ENCODE data around the gene DNAH14. TPM values are rescaled to one million over a fixed set of nuclear protein-coding genes. Genes with fewer than 3 reads are reported as not detected.

DNAH14 gene
- total and polyA plus RNA-seq, 2 donors (not counting 3 experiments of a cell fraction or from before 2014, with no cell fraction given): 1.5 to 7.1 TPM

DNA sequence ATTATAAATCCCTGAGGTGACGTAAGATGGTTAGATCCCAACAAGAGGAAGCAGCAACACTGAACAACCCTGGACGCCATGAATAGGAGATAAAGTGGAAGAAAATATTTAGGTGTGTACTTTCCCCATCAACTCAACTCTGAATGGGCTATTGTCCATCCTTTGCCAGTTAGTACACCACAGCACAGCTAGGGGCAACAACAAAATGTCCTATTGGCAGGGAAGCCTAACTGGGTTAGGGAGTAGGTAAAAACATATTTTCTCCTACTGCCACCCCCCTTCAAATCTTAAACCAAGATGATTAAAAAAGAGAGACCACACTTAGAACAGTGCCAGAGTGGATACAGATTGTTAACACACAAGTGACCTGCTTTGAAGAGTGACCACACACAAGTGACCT lies 278.3 kb downstream of the DNAH14 start:
- ChIA-PET POLR2A (no interaction called here), CTCF (no interaction called here)
- H3K36me3 ChIP-seq (ENCODE audit: control insufficient read depth in 2 of 2, extremely low read depth in 1 of 2, insufficient read depth in 2 of 2, low read length in 2 of 2): no peaks in the 10 kb centered on the region
- no peaks in the 10 kb centered on the region for H3K9me3 ChIP-seq (replicated peaks; ENCODE audit: control insufficient read depth, insufficient read depth, low read length)
- dilution Hi-C loops (cut with MboI; ENCODE audit: extremely low pct_ligation_motif_present, low sequenced_read_pairs) (no loop called here), intact Hi-C loops (cut with micrococcal nuclease) (no loop called here)
- BruUV-seq (replicated peaks): no TSS peak
- no peaks in the 10 kb centered on the region for H4K20me1 ChIP-seq (replicated peaks; ENCODE audit: control insufficient read depth, extremely low read depth, insufficient read depth, low read length)
- no peak overlapping the region for H3K4me3 ChIP-seq (replicated peaks in 1 of 3; ENCODE audit: insufficient read depth in 1 of 3, low read depth in 1 of 3, low read length in 3 of 3)
- no peaks in the 10 kb centered on the region for H3K4me1 ChIP-seq (ENCODE audit: control insufficient read depth, extremely low read depth, insufficient read depth, low read length)
- no peaks in the 10 kb centered on the region for H3K9me1 ChIP-seq (replicated peaks; ENCODE audit: control insufficient read depth, extremely low read depth, insufficient read depth, low read length)
- H3K27me3 ChIP-seq (ENCODE audit: control insufficient read depth in 2 of 2, insufficient read depth in 2 of 2, low read length in 2 of 2): no peaks in the 10 kb centered on the region
- FAIRE-seq (no peak), DNase-seq (ENCODE audit: low read depth, low spot score) (no peak)
- no peak overlapping the region for H3K27ac ChIP-seq (ENCODE audit: insufficient read depth, low read depth, low read length)
- H3K4me2 ChIP-seq (ENCODE audit: insufficient read depth, low read length): no peak overlapping the region
- H3K79me2 ChIP-seq (ENCODE audit: control insufficient read depth, insufficient read depth, low read length): no peaks in the 10 kb centered on the region
- no peak overlapping the region for H3K9ac ChIP-seq (replicated peaks; ENCODE audit: extremely low read depth, insufficient read depth, low read length)
- TF ChIP-seq, protein P1, sequence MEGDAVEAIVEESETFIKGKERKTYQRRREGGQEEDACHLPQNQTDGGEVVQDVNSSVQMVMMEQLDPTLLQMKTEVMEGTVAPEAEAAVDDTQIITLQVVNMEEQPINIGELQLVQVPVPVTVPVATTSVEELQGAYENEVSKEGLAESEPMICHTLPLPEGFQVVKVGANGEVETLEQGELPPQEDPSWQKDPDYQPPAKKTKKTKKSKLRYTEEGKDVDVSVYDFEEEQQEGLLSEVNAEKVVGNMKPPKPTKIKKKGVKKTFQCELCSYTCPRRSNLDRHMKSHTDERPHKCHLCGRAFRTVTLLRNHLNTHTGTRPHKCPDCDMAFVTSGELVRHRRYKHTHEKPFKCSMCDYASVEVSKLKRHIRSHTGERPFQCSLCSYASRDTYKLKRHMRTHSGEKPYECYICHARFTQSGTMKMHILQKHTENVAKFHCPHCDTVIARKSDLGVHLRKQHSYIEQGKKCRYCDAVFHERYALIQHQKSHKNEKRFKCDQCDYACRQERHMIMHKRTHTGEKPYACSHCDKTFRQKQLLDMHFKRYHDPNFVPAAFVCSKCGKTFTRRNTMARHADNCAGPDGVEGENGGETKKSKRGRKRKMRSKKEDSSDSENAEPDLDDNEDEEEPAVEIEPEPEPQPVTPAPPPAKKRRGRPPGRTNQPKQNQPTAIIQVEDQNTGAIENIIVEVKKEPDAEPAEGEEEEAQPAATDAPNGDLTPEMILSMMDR (IDR thresholded peaks at IDR 0.05; ENCODE audit: extremely low read depth in 1 of 2, insufficient read depth in 1 of 2, low read depth in 1 of 2, low read length in 2 of 2): no peak
- TF ChIP-seq MYC (IDR thresholded peaks at IDR 0.05; ENCODE audit: low read depth, low read length) (no peak), POLR2A (IDR thresholded peaks at IDR 0.05; ENCODE audit: low read depth, low read length) (no peak), POLR2AphosphoS5 (IDR thresholded peaks at IDR 0.05; ENCODE audit: insufficient read depth, low read depth, low read length) (no peak), JUN (IDR thresholded peaks at IDR 0.05; ENCODE audit: borderline replicate concordance, insufficient read depth, insufficient read length, low read depth) (no peak), GATA2 (IDR thresholded peaks at IDR 0.05; ENCODE audit: insufficient read depth, insufficient read length, low read depth, low read length) (no peak), EZH2 (IDR thresholded peaks at IDR 0.05; ENCODE audit: borderline replicate concordance, low read depth, low read length, severe bottlenecking) (no peak), FOS (IDR thresholded peaks at IDR 0.05; ENCODE audit: borderline replicate concordance, insufficient read depth, low read length) (no peak)
- TF ChIP-seq, protein P2, sequence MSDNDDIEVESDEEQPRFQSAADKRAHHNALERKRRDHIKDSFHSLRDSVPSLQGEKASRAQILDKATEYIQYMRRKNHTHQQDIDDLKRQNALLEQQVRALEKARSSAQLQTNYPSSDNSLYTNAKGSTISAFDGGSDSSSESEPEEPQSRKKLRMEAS (IDR thresholded peaks at IDR 0.05; ENCODE audit: insufficient read depth, insufficient read length): no peak
- no peak overlapping the region for H2AFZ ChIP-seq (ENCODE audit: low read depth, low read length)

Measured in endothelial cell of umbilical vein (primary cell).